ENCODE measurements around the gene OSTC. TPM values are rescaled to one million over a fixed set of nuclear protein-coding genes. Genes with fewer than 3 reads are reported as not detected.
"Not testable (repeated sequence)": the region's sequence is repeated elsewhere in the genome, so short reads cannot be mapped to it uniquely, and the experiment has no call there.

Gene OSTC
- polyA plus RNA-seq, 3 donors from 2014 or later, result 152 to 257 (median 182) TPM

GRCh38 chr4:108709234-108709633 is 58.8 kb downstream of the OSTC start:
- no peaks in the 10 kb centered on the region for H3K36me3 Mint-ChIP-seq
- DNase-seq, result no peak
- H3K27ac Mint-ChIP-seq, result no peak overlapping the region
- H3K4me1 Mint-ChIP-seq, result no peaks in the 10 kb centered on the region
- no peak overlapping the region for H3K4me3 Mint-ChIP-seq
- peaks cover 0 to 3% (median 2%) of the 10 kb centered on the region in 3 donors for H3K27me3 Mint-ChIP-seq (ENCODE audit: low read depth in 3 of 3)
- peaks cover 0 to 2% (median 0%) of the 10 kb centered on the region in 6 donors for H3K9me3 Mint-ChIP-seq

GRCh38 chr4:108709722-108710121 is 59.3 kb downstream of the OSTC start:
- H3K27ac Mint-ChIP-seq, result no peak overlapping the region
- no peaks in the 10 kb centered on the region for H3K4me1 Mint-ChIP-seq
- no peaks in the 10 kb centered on the region for H3K36me3 Mint-ChIP-seq
- peaks cover 0 to 3% (median 2%) of the 10 kb centered on the region in 3 donors for H3K27me3 Mint-ChIP-seq (ENCODE audit: low read depth in 3 of 3)
- no peak overlapping the region for H3K4me3 Mint-ChIP-seq
- H3K9me3 Mint-ChIP-seq, result peaks cover 0 to 2% (median 0%) of the 10 kb centered on the region in 6 donors
- no peak for DNase-seq

GRCh38 chr4:108710578-108710977 is 60.2 kb downstream of the OSTC start:
- not testable (repeated sequence) for H3K4me3 Mint-ChIP-seq; H3K27ac Mint-ChIP-seq; H3K27me3 Mint-ChIP-seq (ENCODE audit: low read depth in 3 of 3); H3K4me1 Mint-ChIP-seq; DNase-seq; H3K9me3 Mint-ChIP-seq; H3K36me3 Mint-ChIP-seq

- Mint-ChIP-seq H3K27ac (no peak overlapping the region), H3K27me3 (ENCODE audit: low read depth in 3 of 3) (peaks cover 2 to 5% (median 4%) of the 10 kb centered on the region in 3 donors), H3K4me3 (no peak overlapping the region)
Observed at GRCh38 chr4:108714880-108715279, 64.5 kb downstream of the OSTC start.

GRCh38 chr4:108716340-108716739 is 65.9 kb downstream of the OSTC start:
- no peaks in the 10 kb centered on the region for H3K4me1 Mint-ChIP-seq
- no peaks in the 10 kb centered on the region for H3K36me3 Mint-ChIP-seq
- no peak overlapping the region for H3K27ac Mint-ChIP-seq
- H3K9me3 Mint-ChIP-seq, result no peaks in the 10 kb centered on the region
- peaks cover 4 to 6% (median 5%) of the 10 kb centered on the region in 3 donors for H3K27me3 Mint-ChIP-seq (ENCODE audit: low read depth in 3 of 3)
- no peak for DNase-seq
- no peak overlapping the region for H3K4me3 Mint-ChIP-seq

More at GRCh38 chr4:108714880-108715279, 64.5 kb downstream of the OSTC start:
- H3K9me3 Mint-ChIP-seq, result peaks cover 0 to 2% (median 0%) of the 10 kb centered on the region in 6 donors
- H3K4me1 Mint-ChIP-seq, result no peaks in the 10 kb centered on the region
- no peak for DNase-seq
- no peaks in the 10 kb centered on the region for H3K36me3 Mint-ChIP-seq

- Mint-ChIP-seq H3K36me3 (no peaks in the 10 kb centered on the region), H3K4me3 (no peak overlapping the region), H3K27me3 (ENCODE audit: low read depth in 3 of 3) (peaks cover 2 to 6% (median 5%) of the 10 kb centered on the region in 3 donors), H3K4me1 (no peaks in the 10 kb centered on the region), H3K27ac (no peak overlapping the region), H3K9me3 (no peaks in the 10 kb centered on the region)
- no peak for DNase-seq
Observed at GRCh38 chr4:108717386-108717785, 67.0 kb downstream of the OSTC start.

Other genes starting within 250 kb of the OSTC start
- gene RPL34, start 30.0 kb upstream of the OSTC start, polyA plus RNA-seq, result 1,000 to 10,000 TPM; 1,657 to 2,419 (median 1,809) TPM
- not detected for gene ETNPPL, start 112.5 kb downstream of the OSTC start, polyA plus RNA-seq